ENCODE measurements around the gene DIO3. TPM values are rescaled to one million over a fixed set of nuclear protein-coding genes. Genes with fewer than 3 reads are reported as not detected.

The DIO3 gene
- polyA plus RNA-seq, 3 donors = not detected

- H3K27ac Mint-ChIP-seq = no peak overlapping the region
- TF ChIP-seq, protein P1, sequence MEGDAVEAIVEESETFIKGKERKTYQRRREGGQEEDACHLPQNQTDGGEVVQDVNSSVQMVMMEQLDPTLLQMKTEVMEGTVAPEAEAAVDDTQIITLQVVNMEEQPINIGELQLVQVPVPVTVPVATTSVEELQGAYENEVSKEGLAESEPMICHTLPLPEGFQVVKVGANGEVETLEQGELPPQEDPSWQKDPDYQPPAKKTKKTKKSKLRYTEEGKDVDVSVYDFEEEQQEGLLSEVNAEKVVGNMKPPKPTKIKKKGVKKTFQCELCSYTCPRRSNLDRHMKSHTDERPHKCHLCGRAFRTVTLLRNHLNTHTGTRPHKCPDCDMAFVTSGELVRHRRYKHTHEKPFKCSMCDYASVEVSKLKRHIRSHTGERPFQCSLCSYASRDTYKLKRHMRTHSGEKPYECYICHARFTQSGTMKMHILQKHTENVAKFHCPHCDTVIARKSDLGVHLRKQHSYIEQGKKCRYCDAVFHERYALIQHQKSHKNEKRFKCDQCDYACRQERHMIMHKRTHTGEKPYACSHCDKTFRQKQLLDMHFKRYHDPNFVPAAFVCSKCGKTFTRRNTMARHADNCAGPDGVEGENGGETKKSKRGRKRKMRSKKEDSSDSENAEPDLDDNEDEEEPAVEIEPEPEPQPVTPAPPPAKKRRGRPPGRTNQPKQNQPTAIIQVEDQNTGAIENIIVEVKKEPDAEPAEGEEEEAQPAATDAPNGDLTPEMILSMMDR (IDR thresholded peaks at IDR 0.05) = no peak
- H3K4me3 Mint-ChIP-seq = no peak overlapping the region
These were observed 23.9 kb downstream of the DIO3 start for GRCh38 chr14:101585211-101585610.

DNA sequence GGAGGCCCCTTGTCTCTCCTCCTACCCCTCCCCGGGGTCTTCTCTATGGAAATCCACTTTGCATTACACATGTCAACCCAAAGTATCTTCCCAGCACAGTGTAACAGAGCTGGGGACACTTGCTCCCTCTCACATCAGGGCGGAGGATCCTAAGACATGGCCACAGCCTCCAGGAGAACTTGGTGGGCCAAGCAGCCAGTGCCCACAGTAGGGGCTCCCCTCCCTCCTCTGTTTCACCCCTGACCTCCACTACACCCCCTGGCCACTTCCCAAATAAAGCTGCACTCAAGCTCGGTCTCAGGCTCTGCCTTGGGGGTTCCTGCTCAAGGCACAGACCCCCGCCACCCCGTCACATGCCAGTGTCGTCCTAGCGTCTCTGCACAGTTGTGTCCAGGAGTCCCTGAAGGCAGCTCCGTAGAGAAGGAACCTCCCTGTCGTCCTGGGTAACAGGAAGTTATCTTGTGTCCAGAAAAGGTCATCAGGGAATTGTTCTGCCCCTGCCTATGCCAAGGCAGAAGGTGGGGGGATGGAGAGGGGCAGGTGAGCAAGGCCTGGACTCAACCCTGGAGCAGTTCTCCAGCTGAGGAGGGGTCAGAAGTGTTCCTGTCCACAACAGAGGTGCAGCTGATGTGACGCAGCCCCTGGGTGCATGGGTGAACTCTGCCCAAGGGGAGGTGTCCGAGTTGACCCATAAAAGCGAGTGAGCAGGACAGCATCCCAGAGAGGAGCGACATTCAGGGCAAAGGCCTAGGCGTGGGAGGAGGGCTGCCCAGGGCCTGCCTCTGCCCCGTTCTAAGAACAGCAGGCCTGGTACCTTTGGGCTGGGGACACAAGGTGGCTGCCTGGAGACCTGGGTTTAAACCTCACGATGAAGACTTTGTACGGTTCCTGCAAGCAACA lies 25.5 kb downstream of the DIO3 start:
- Histone ChIP-seq H3K4me2 (replicated peaks; ENCODE audit: extremely low read depth, low read length, poor library complexity, severe bottlenecking) (no peak overlapping the region), H3K4me3 (replicated peaks in 1 of 3; ENCODE audit: low read depth in 2 of 3, low read length in 3 of 3) (no peak overlapping the region), H3K27ac (ENCODE audit: low read depth in 1 of 2, low read length in 2 of 2) (no peak overlapping the region), H3K4me1 (ENCODE audit: control insufficient read depth in 1 of 2, insufficient read depth in 2 of 2, low read length in 2 of 2) (no peaks in the 10 kb centered on the region), H3K9me3 (replicated peaks in 1 of 2; ENCODE audit: control insufficient read depth in 1 of 2, insufficient read depth in 1 of 2, low read length in 2 of 2) (peaks cover 0 to 3% of the 10 kb centered on the region in 2 donors), H3K36me3 (replicated peaks in 1 of 2; ENCODE audit: control insufficient read depth in 1 of 2, insufficient read depth in 2 of 2, low read length in 2 of 2) (no peaks in the 10 kb centered on the region), H3K79me2 (ENCODE audit: insufficient read depth, low read length) (no peaks in the 10 kb centered on the region), H3K9ac (ENCODE audit: insufficient read depth, low read length, poor library complexity, severe bottlenecking) (no peak overlapping the region), H2AFZ (ENCODE audit: insufficient read depth, low read depth, low read length, poor library complexity, severe bottlenecking) (no peak overlapping the region), H3K27me3 (ENCODE audit: control insufficient read depth in 2 of 2, insufficient read depth in 2 of 2, low read length in 2 of 2) (no peaks in the 10 kb centered on the region), H4K20me1 (ENCODE audit: insufficient read depth, low read length) (no peaks in the 10 kb centered on the region)
- peaks cover 5 to 12% (median 11%) of the 10 kb centered on the region in 3 donors for H3K27me3 Mint-ChIP-seq (ENCODE audit: low read depth in 3 of 3)
- H3K4me3 Mint-ChIP-seq = no peak overlapping the region
- TF ChIP-seq, protein P1 (IDR thresholded peaks at IDR 0.05) = no peak
- no peak overlapping the region for H3K27ac Mint-ChIP-seq
- WGBS (ENCODE audit: insufficient coverage) = 90% methylated on average over 17 of the region's 17 CpGs
- no peaks in the 10 kb centered on the region for H3K36me3 Mint-ChIP-seq
- H3K9me3 Mint-ChIP-seq = peaks cover 0 to 7% (median 0%) of the 10 kb centered on the region in 7 donors
- intact Hi-C loops (cut with micrococcal nuclease) = no loop called here
- DNase-seq = no peak
- no peaks in the 10 kb centered on the region for H3K4me1 Mint-ChIP-seq

More at GRCh38 chr14:101585211-101585610, 23.9 kb downstream of the DIO3 start:
- WGBS (ENCODE audit: insufficient coverage) = 95% methylated on average over 6 of the region's 6 CpGs
- Mint-ChIP-seq H3K4me1 (no peaks in the 10 kb centered on the region), H3K9me3 (peaks cover 0 to 7% (median 0%) of the 10 kb centered on the region in 7 donors), H3K36me3 (no peaks in the 10 kb centered on the region), H3K27me3 (ENCODE audit: low read depth in 3 of 3) (peaks cover 4 to 18% (median 10%) of the 10 kb centered on the region in 3 donors)
- H3K4me3 ChIP-seq (replicated peaks in 1 of 3; ENCODE audit: low read depth in 2 of 3, low read length in 3 of 3) = no peak overlapping the region
- no peak for DNase-seq
- H3K27me3 ChIP-seq (ENCODE audit: control insufficient read depth in 2 of 2, insufficient read depth in 2 of 2, low read length in 2 of 2) = no peaks in the 10 kb centered on the region
- no peak overlapping the region for H3K9ac ChIP-seq (ENCODE audit: insufficient read depth, low read length, poor library complexity, severe bottlenecking)
- no peaks in the 10 kb centered on the region for H3K36me3 ChIP-seq (replicated peaks in 1 of 2; ENCODE audit: control insufficient read depth in 1 of 2, insufficient read depth in 2 of 2, low read length in 2 of 2)
- no peak overlapping the region for H3K4me2 ChIP-seq (replicated peaks; ENCODE audit: extremely low read depth, low read length, poor library complexity, severe bottlenecking)
- H2AFZ ChIP-seq (ENCODE audit: insufficient read depth, low read depth, low read length, poor library complexity, severe bottlenecking) = no peak overlapping the region
- H3K4me1 ChIP-seq (ENCODE audit: control insufficient read depth in 1 of 2, insufficient read depth in 2 of 2, low read length in 2 of 2) = no peaks in the 10 kb centered on the region
- intact Hi-C loops (cut with micrococcal nuclease) = no loop called here
- no peak overlapping the region for H3K27ac ChIP-seq (ENCODE audit: low read depth in 1 of 2, low read length in 2 of 2)
- H3K9me3 ChIP-seq (replicated peaks in 1 of 2; ENCODE audit: control insufficient read depth in 1 of 2, insufficient read depth in 1 of 2, low read length in 2 of 2) = peaks cover 0 to 3% of the 10 kb centered on the region in 2 donors
- H3K79me2 ChIP-seq (ENCODE audit: insufficient read depth, low read length) = no peaks in the 10 kb centered on the region
- no peaks in the 10 kb centered on the region for H4K20me1 ChIP-seq (ENCODE audit: insufficient read depth, low read length)

All from CD14-positive monocyte (primary cell).